Ovary (tissue), 3 donors: ENCODE measurements around the gene THBS1.

Source experiments
- EP300 ChIP-seq: sonication (generic); formaldehyde crosslinking; IDR thresholded peaks from one replicate; pipeline ENCODE4 v1.6.1; 2017; ENCODE audit warnings: antibody characterized with exemption
- POLR2A ChIP-seq: fragments of 450-650 bp; IDR thresholded peaks from one replicate; pipeline ENCODE4 v1.6.1; 2017; ENCODE audit warnings: antibody characterized with exemption, mild to moderate bottlenecking, moderate library complexity
- TF ChIP-seq, protein P1 (sequence below), 3 donors: fragments of 450-650 bp in 2 of 3; fragments of 200-600 bp in 1 of 3; IDR thresholded peaks; one replicate each; pipeline versions ENCODE4 v1.5.1 to v1.8.0; 2016 to 2022; ENCODE audit warnings: antibody characterized with exemption in 3 of 3, mild to moderate bottlenecking in 1 of 3
- donor health status: DM: no; HTN: no; CAD: no.

DNA sequence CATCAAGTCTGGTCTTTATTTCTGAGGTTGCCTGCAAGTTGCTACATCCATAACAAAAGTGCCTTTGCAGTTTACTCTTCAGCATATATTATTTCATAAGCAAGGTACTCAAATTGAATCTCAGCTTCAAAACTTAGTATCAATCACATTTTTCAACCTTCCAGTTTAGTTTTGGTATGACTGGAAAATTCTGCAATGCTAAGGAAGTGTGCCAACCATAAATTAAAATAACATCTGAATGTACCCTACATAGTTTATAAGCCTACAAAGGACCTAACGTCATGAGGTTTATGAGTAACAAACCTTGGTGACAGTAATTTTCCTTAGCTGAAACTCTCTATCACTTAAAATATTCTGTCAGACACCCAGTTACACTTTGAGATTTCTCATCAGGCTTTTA lies 62.8 kb downstream of the THBS1 start:
- TF ChIP-seq POLR2A (no peak), EP300 (no peak)
- TF ChIP-seq, protein P1, sequence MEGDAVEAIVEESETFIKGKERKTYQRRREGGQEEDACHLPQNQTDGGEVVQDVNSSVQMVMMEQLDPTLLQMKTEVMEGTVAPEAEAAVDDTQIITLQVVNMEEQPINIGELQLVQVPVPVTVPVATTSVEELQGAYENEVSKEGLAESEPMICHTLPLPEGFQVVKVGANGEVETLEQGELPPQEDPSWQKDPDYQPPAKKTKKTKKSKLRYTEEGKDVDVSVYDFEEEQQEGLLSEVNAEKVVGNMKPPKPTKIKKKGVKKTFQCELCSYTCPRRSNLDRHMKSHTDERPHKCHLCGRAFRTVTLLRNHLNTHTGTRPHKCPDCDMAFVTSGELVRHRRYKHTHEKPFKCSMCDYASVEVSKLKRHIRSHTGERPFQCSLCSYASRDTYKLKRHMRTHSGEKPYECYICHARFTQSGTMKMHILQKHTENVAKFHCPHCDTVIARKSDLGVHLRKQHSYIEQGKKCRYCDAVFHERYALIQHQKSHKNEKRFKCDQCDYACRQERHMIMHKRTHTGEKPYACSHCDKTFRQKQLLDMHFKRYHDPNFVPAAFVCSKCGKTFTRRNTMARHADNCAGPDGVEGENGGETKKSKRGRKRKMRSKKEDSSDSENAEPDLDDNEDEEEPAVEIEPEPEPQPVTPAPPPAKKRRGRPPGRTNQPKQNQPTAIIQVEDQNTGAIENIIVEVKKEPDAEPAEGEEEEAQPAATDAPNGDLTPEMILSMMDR (IDR thresholded peaks at IDR 0.05), result no peak
